Peyer's patch (tissue), 4 donors: ENCODE data around the gene CHCHD4. TPM values are rescaled to one million over a fixed set of nuclear protein-coding genes. Genes with fewer than 3 reads are reported as not detected.

Experiments
- DNase-seq, 3 donors: peaks; one replicate each; pipeline ENCODE4 v3.0.0-alpha.2; 2017 to 2019
- H3K27ac ChIP-seq, 4 donors: fragments of 200-600 bp; sonication (generic); one replicate each; pipeline ENCODE4 v1.5.1; 2016 to 2019
- H3K27me3 ChIP-seq, 2 donors: fragments of 200-600 bp; sonication (generic); one replicate each; pipeline ENCODE4 v1.5.1; 2019
- H3K36me3 ChIP-seq, 3 donors: fragments of 200-600 bp; sonication (generic); one replicate each; pipeline ENCODE4 v1.5.1; 2016 to 2019
- H3K4me1 ChIP-seq, 4 donors: fragments of 200-600 bp; sonication (generic); one replicate each; pipeline ENCODE4 v1.5.1; 2016 to 2019
- H3K4me3 ChIP-seq, 4 donors: fragments of 200-600 bp; sonication (generic); 1 replicate in 3 of 4; 2 replicates in 1 of 4; pipeline ENCODE4 v1.5.1; 2016 to 2019; ENCODE audit warnings: mild to moderate bottlenecking in 1 of 4
- H3K9me3 ChIP-seq, 4 donors: fragments of 200-600 bp; sonication (generic); one replicate each; pipeline ENCODE4 v1.5.1; 2016 to 2019; ENCODE audit warnings: mild to moderate bottlenecking in 1 of 4
- POLR2A ChIP-seq, 2 donors: fragments of 450-650 bp; IDR thresholded peaks; one replicate each; pipeline ENCODE4 v1.5.1; 2017; ENCODE audit warnings: antibody characterized with exemption in 2 of 2, mild to moderate bottlenecking in 2 of 2, moderate library complexity in 2 of 2
- total RNA-seq, 4 donors: library from RNA; depleted of rRNA; stranded (reverse); fragments of >200 nt; gene quantifications; one replicate each; pipeline ENCODE4 v1.1.0, GENCODE V29; 2016
- TF ChIP-seq, protein P1 (sequence below), 6 experiments: fragments of 450-650 bp in 4 of 6; fragments of 200-600 bp in 2 of 6; sonication (generic) in 1 of 6; IDR thresholded peaks; one replicate each; pipeline ENCODE4 v1.5.1; 2017 to 2019; ENCODE audit warnings: antibody characterized with exemption in 6 of 6, mild to moderate bottlenecking in 3 of 6, moderate library complexity in 1 of 6

CHCHD4 gene
- total RNA-seq, 4 donors from 2014 or later: 10.7 to 15.7 (median 11.6) TPM

DNA sequence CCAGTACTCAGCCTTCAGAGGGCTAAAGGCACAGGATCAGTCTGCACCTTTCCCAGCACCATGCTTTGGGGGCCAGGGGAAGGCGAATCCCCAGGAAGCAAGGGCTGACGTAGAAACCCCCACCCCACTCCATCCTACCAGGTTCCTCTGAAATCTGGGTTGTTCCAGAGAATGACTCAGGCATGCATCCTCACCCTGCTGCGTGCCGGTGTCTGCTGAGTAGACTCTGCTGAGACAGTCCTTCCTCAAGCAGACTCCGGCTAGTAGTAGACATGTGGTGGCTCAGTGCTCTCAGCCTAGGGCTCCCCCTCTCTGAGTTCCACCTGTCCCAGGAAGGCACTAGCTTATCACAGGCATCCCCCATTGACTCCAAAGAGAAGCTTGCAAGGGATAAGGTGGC lies 9.2 kb upstream of the CHCHD4 start:
- Histone ChIP-seq H3K27me3 (no peaks in the 10 kb centered on the region), H3K4me3 (no peak overlapping the region), H3K27ac (peak overlapping the region in 2 of 4 donors; percentile 53 to 66), H3K36me3 (peaks cover 0 to 99% (median 0%) of the 10 kb centered on the region in 3 donors), H3K9me3 (no peaks in the 10 kb centered on the region), H3K4me1 (peaks cover 0 to 24% (median 0%) of the 10 kb centered on the region in 4 donors)
- TF ChIP-seq, protein P1, sequence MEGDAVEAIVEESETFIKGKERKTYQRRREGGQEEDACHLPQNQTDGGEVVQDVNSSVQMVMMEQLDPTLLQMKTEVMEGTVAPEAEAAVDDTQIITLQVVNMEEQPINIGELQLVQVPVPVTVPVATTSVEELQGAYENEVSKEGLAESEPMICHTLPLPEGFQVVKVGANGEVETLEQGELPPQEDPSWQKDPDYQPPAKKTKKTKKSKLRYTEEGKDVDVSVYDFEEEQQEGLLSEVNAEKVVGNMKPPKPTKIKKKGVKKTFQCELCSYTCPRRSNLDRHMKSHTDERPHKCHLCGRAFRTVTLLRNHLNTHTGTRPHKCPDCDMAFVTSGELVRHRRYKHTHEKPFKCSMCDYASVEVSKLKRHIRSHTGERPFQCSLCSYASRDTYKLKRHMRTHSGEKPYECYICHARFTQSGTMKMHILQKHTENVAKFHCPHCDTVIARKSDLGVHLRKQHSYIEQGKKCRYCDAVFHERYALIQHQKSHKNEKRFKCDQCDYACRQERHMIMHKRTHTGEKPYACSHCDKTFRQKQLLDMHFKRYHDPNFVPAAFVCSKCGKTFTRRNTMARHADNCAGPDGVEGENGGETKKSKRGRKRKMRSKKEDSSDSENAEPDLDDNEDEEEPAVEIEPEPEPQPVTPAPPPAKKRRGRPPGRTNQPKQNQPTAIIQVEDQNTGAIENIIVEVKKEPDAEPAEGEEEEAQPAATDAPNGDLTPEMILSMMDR (IDR thresholded peaks at IDR 0.05): no peak
- TF ChIP-seq POLR2A (IDR thresholded peaks at IDR 0.05): no peak
- no peak for DNase-seq

GRCh38 chr3:14133188-14133800 lies 8.6 kb upstream of the CHCHD4 start:
- Histone ChIP-seq H3K4me3 (peak overlapping the region in 1 of 4 donors; percentile 16), H3K27me3 (no peaks in the 10 kb centered on the region), H3K36me3 (peaks cover 0 to 99% (median 0%) of the 10 kb centered on the region in 3 donors), H3K27ac (peak overlapping the region in 3 of 4 donors; percentile 46 to 66 (median 53)), H3K9me3 (no peaks in the 10 kb centered on the region), H3K4me1 (peaks cover 0 to 24% (median 0%) of the 10 kb centered on the region in 4 donors)
- peak in 2 of 3 donors; percentile 78 to 85 for DNase-seq
- TF ChIP-seq, protein P1 (IDR thresholded peaks at IDR 0.05): no peak
- peak in 1 of 2 donors; percentile 47 for TF ChIP-seq POLR2A (IDR thresholded peaks at IDR 0.05)

DNA sequence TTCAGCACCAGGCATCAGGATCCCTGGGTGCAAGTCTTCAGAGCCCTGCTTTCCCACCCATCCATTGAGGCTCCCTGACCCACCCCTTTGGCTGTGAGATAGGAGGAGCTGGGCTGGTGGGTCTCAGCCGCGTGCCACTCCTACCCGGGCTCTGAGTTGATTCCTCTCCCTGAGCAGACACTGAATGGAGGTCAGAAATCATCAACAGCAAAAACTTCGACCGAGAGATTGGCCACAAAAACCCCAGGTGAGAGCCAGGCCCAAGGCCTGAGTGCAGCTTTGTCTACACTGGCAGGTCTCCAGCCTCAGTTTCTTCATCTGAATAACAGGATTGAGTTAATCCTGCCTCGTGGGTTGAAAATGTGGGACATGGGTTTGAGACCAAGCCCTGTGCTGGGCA lies 8.0 kb upstream of the CHCHD4 start:
- H3K4me1 ChIP-seq: peaks cover 0 to 24% (median 0%) of the 10 kb centered on the region in 4 donors
- H3K27ac ChIP-seq: peak overlapping the region in 2 of 4 donors; percentile 53 to 66
- H3K9me3 ChIP-seq: no peaks in the 10 kb centered on the region
- no peak for DNase-seq
- peaks cover 0 to 99% (median 0%) of the 10 kb centered on the region in 3 donors for H3K36me3 ChIP-seq
- H3K27me3 ChIP-seq: no peaks in the 10 kb centered on the region
- TF ChIP-seq, protein P1 (IDR thresholded peaks at IDR 0.05): no peak
- no peak for TF ChIP-seq POLR2A (IDR thresholded peaks at IDR 0.05)
- no peak overlapping the region for H3K4me3 ChIP-seq

DNA sequence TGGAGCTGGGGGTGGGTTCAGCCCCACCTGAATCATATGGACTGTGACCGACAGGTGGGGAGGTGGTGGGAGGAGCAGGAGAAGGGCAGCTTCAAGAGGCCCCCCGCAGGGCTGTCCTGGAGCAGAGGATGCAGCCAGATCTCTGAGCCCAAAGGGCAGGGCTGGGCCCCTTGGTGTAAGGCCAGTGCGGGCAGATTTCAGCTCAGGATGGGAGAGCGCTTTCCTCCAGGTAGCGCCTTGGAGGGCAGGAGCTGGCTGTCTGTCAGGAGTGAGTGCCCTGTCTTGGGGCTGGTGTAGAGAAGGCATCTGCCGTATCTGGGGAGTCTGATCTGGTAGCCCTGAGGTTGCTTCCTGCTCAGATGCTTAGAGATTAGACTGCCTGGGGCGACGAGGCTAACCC lies 7.5 kb upstream of the CHCHD4 start:
- H3K9me3 ChIP-seq: no peaks in the 10 kb centered on the region
- H3K4me3 ChIP-seq: no peak overlapping the region
- peak overlapping the region in 1 of 4 donors; percentile 53 for H3K27ac ChIP-seq
- TF ChIP-seq, protein P1 (IDR thresholded peaks at IDR 0.05): no peak
- no peak for TF ChIP-seq POLR2A (IDR thresholded peaks at IDR 0.05)
- peaks cover 0 to 98% (median 0%) of the 10 kb centered on the region in 3 donors for H3K36me3 ChIP-seq
- peaks cover 0 to 25% (median 0%) of the 10 kb centered on the region in 4 donors for H3K4me1 ChIP-seq
- H3K27me3 ChIP-seq: no peaks in the 10 kb centered on the region
- no peak for DNase-seq

DNA sequence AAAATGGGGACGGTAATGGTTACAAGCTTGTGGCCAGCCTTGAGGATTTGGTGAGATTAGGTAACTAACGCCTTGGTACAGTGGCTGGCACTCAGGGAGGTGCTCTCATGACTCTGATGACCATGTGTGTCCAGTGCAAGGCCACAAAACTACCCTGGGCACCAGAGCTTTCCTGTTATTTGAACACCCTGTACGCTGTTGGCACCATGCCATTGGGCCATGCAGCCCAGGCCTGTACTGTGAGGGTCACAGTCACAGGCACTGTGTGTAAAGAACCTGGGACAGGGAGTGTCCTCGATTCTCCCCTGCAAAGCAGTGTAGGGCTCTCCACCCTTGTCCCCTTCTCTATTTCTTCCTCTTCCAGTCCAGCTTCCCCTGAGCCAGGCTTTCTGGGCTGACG lies 6.5 kb upstream of the CHCHD4 start:
- H3K27ac ChIP-seq: no peak overlapping the region
- peaks cover 0 to 27% (median 4%) of the 10 kb centered on the region in 4 donors for H3K4me1 ChIP-seq
- no peak for TF ChIP-seq POLR2A (IDR thresholded peaks at IDR 0.05)
- TF ChIP-seq, protein P1 (IDR thresholded peaks at IDR 0.05): no peak
- peaks cover 0 to 88% (median 0%) of the 10 kb centered on the region in 3 donors for H3K36me3 ChIP-seq
- H3K4me3 ChIP-seq: no peak overlapping the region
- H3K27me3 ChIP-seq: no peaks in the 10 kb centered on the region
- no peaks in the 10 kb centered on the region for H3K9me3 ChIP-seq
- DNase-seq: no peak
